ENCODE measurements around the gene DCHS2.

Gene DCHS2

GRCh38 chr4:154444958-154445357, 46.6 kb downstream of the DCHS2 start:
- DNase-seq (ENCODE audit: low read depth), result no peak

GRCh38 chr4:154441982-154442381, 49.6 kb downstream of the DCHS2 start:
- no peak for DNase-seq (ENCODE audit: low read depth)

GRCh38 chr4:154441124-154441523, 50.5 kb downstream of the DCHS2 start:
- no peak for DNase-seq (ENCODE audit: low read depth)

- no peak for DNase-seq (ENCODE audit: low read depth)
Observed at GRCh38 chr4:154439224-154439623, 52.4 kb downstream of the DCHS2 start.

- DNase-seq (ENCODE audit: low read depth), result no peak
Observed at GRCh38 chr4:154435895-154436294, 55.7 kb downstream of the DCHS2 start.

GRCh38 chr4:154433543-154433942, 58.1 kb downstream of the DCHS2 start:
- no peak for DNase-seq (ENCODE audit: low read depth)

GRCh38 chr4:154429176-154429575, 62.4 kb downstream of the DCHS2 start:
- DNase-seq (ENCODE audit: low read depth), result no peak

GRCh38 chr4:154427149-154427548, 64.5 kb downstream of the DCHS2 start:
- no peak for DNase-seq (ENCODE audit: low read depth)

GRCh38 chr4:154425514-154425913, 66.1 kb downstream of the DCHS2 start:
- DNase-seq (ENCODE audit: low read depth), result no peak

- no peak for DNase-seq (ENCODE audit: low read depth)
Observed at GRCh38 chr4:154424810-154425484, 66.7 kb downstream of the DCHS2 start.

GRCh38 chr4:154422152-154422551, 69.4 kb downstream of the DCHS2 start:
- no peak for DNase-seq (ENCODE audit: low read depth)

GRCh38 chr4:154421618-154422017, 70.0 kb downstream of the DCHS2 start:
- DNase-seq (ENCODE audit: low read depth), result no peak

- no peak for DNase-seq (ENCODE audit: low read depth)
Observed at GRCh38 chr4:154417373-154417673, 74.3 kb downstream of the DCHS2 start.

- DNase-seq (ENCODE audit: low read depth), result no peak
Observed at GRCh38 chr4:154416190-154416547, 75.4 kb downstream of the DCHS2 start.

GRCh38 chr4:154415313-154415712, 76.3 kb downstream of the DCHS2 start:
- DNase-seq (ENCODE audit: low read depth), result no peak

GRCh38 chr4:154414796-154415195, 76.8 kb downstream of the DCHS2 start:
- DNase-seq (ENCODE audit: low read depth), result no peak

GRCh38 chr4:154414371-154414770, 77.2 kb downstream of the DCHS2 start:
- no peak for DNase-seq (ENCODE audit: low read depth)

GRCh38 chr4:154407443-154407842, 84.2 kb downstream of the DCHS2 start:
- DNase-seq (ENCODE audit: low read depth), result no peak

- DNase-seq (ENCODE audit: low read depth), result no peak
Observed at GRCh38 chr4:154406018-154406795, 85.4 kb downstream of the DCHS2 start.

- no peak for DNase-seq (ENCODE audit: low read depth)
Observed at GRCh38 chr4:154399259-154399974, 92.2 kb downstream of the DCHS2 start.

GRCh38 chr4:154390324-154390723, 101.3 kb downstream of the DCHS2 start:
- DNase-seq (ENCODE audit: low read depth), result no peak

GRCh38 chr4:154389148-154389547, 102.5 kb downstream of the DCHS2 start:
- DNase-seq (ENCODE audit: low read depth), result no peak

GRCh38 chr4:154384012-154384411, 107.6 kb downstream of the DCHS2 start:
- DNase-seq (ENCODE audit: low read depth), result no peak
